Prostate gland (tissue), 2 donors: ENCODE measurements around the gene SULT1C3. TPM values are rescaled to one million over a fixed set of nuclear protein-coding genes. Genes with fewer than 3 reads are reported as not detected.

ENCODE experiments used
- DNase-seq: peaks from one replicate; pipeline ENCODE4 v3.0.0-alpha.2; 2019; ENCODE audit warnings: low spot score
- H3K27ac ChIP-seq, 2 donors: fragments of 200-600 bp; sonication (generic); 2 replicates each; pipeline ENCODE4 v1.5.1; 2017 to 2019
- H3K27me3 ChIP-seq: fragments of 200-600 bp; sonication (generic); replicated peaks from 2 replicates; pipeline ENCODE4 v1.5.1; 2019; ENCODE audit not compliant: insufficient read depth
- H3K36me3 ChIP-seq, 2 donors: fragments of 200-600 bp; sonication (generic); 1 replicate in 1 of 2; 2 replicates in 1 of 2; pipeline versions ENCODE4 v1.5.1 to v1.8.1; 2017 to 2019
- H3K4me1 ChIP-seq: fragments of 200-600 bp; sonication (generic); replicated peaks from 2 replicates; pipeline ENCODE4 v1.5.1; 2019
- H3K4me3 ChIP-seq, 2 donors: fragments of 200-600 bp; sonication (generic); 2 replicates each; pipeline ENCODE4 v1.5.1; 2017 to 2019
- H3K9me3 ChIP-seq: fragments of 200-600 bp; sonication (generic); 2 replicates; pipeline ENCODE4 v1.5.1; 2017
- POLR2A ChIP-seq: fragments of 450-650 bp; IDR thresholded peaks from one replicate; pipeline ENCODE4 v1.6.1; 2016; ENCODE audit warnings: antibody characterized with exemption, mild to moderate bottlenecking
- POLR2AphosphoS5 ChIP-seq: sonication (generic); formaldehyde crosslinking; IDR thresholded peaks from one replicate; pipeline ENCODE4 v1.6.1; 2017; ENCODE audit warnings: antibody characterized with exemption
- WGBS: methylation state at CpG from one replicate; pipeline ENCODE4 v1.1.5; 2018; 5-methylcytosine and 5-hydroxymethylcytosine counted together
- intact Hi-C: fragments of 100-400 bp; cut with DNase I; formaldehyde crosslinking; loops from one replicate; pipeline ENCODE4 v1.14.2; 2022
- total RNA-seq, 2 donors: library from RNA; depleted of rRNA; stranded (reverse); fragments of >200 nt; gene quantifications; one replicate each; pipeline ENCODE4 v1.1.0, GENCODE V29; 2016
- TF ChIP-seq, protein P1 (sequence below), 4 experiments: fragments of 200-600 bp in 2 of 4; fragments of 450-650 bp in 2 of 4; sonication (generic) in 2 of 4; IDR thresholded peaks; 1 replicate in 3 of 4; 2 replicates in 1 of 4; pipeline ENCODE4 v1.5.1; 2016 to 2019; ENCODE audit warnings: antibody characterized with exemption in 4 of 4, mild to moderate bottlenecking in 2 of 4, moderate library complexity in 2 of 4

SULT1C3 gene
- total RNA-seq, 2 donors from 2014 or later: not detected

- no peak for DNase-seq
- Histone ChIP-seq H3K9me3 (no peaks in the 10 kb centered on the region), H3K27ac (no peak overlapping the region), H3K4me3 (no peak overlapping the region), H3K27me3 (no peaks in the 10 kb centered on the region), H3K36me3 (no peaks in the 10 kb centered on the region), H3K4me1 (no peaks in the 10 kb centered on the region)
- 79% methylated on average over 7 of the region's 7 CpGs for WGBS
- intact Hi-C loops: no loop called here
- TF ChIP-seq POLR2AphosphoS5: no peak
- TF ChIP-seq, protein P1, sequence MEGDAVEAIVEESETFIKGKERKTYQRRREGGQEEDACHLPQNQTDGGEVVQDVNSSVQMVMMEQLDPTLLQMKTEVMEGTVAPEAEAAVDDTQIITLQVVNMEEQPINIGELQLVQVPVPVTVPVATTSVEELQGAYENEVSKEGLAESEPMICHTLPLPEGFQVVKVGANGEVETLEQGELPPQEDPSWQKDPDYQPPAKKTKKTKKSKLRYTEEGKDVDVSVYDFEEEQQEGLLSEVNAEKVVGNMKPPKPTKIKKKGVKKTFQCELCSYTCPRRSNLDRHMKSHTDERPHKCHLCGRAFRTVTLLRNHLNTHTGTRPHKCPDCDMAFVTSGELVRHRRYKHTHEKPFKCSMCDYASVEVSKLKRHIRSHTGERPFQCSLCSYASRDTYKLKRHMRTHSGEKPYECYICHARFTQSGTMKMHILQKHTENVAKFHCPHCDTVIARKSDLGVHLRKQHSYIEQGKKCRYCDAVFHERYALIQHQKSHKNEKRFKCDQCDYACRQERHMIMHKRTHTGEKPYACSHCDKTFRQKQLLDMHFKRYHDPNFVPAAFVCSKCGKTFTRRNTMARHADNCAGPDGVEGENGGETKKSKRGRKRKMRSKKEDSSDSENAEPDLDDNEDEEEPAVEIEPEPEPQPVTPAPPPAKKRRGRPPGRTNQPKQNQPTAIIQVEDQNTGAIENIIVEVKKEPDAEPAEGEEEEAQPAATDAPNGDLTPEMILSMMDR (IDR thresholded peaks at IDR 0.05): no peak
- TF ChIP-seq POLR2A: no peak
Measured at GRCh38 chr2:108200569-108200968, 39.2 kb upstream of the SULT1C3 start.

- intact Hi-C loops: loop anchor here (10.0 kb wide), 1 partner anchor 372 kb away; no protein-coding TSS in a partner anchor
- Histone ChIP-seq H3K9me3 (no peaks in the 10 kb centered on the region), H3K36me3 (no peaks in the 10 kb centered on the region), H3K4me3 (no peak overlapping the region), H3K27me3 (no peaks in the 10 kb centered on the region), H3K4me1 (no peaks in the 10 kb centered on the region), H3K27ac (no peak overlapping the region)
- 40% methylated on average over 3 of the region's 3 CpGs for WGBS
- no peak for TF ChIP-seq POLR2A
- TF ChIP-seq, protein P1 (IDR thresholded peaks at IDR 0.05): no peak
- no peak for TF ChIP-seq POLR2AphosphoS5
- DNase-seq: no peak
Measured at GRCh38 chr2:108212671-108213070, 27.1 kb upstream of the SULT1C3 start.

- Histone ChIP-seq H3K27me3 (no peaks in the 10 kb centered on the region), H3K9me3 (no peaks in the 10 kb centered on the region), H3K4me3 (no peak overlapping the region), H3K27ac (no peak overlapping the region), H3K36me3 (no peaks in the 10 kb centered on the region), H3K4me1 (no peaks in the 10 kb centered on the region)
- intact Hi-C loops: loop anchor here (10.0 kb wide), 1 partner anchor 369 kb away; no protein-coding TSS in a partner anchor
- WGBS: 37% methylated on average over 3 of the region's 3 CpGs
- DNase-seq: peak; percentile 12
- TF ChIP-seq, protein P1 (IDR thresholded peaks at IDR 0.05): peak in 3 of 4 experiments; percentile 22 to 50 (median 41)
- TF ChIP-seq POLR2AphosphoS5 (peak; percentile 41), POLR2A (no peak)
Measured at GRCh38 chr2:108215794-108216211, 24.0 kb upstream of the SULT1C3 start.

DNA sequence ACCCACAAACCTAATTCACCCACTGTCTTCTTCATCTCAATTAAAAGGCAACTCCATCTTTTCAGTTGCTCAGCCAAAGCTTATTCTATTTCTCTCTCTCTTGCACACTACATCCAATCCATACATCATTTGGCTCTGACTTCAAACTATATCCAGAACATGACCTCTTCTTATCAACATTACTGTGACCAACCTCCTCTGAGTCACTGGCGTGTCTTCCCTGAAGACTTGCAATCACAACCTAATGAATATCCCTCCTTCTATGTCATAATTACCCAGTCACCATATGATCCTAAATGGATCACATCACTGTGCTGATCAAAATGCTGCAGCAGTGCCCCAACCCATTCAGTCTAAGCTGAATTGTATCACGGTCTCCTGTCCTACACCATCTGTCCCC is 22.6 kb upstream of the SULT1C3 start:
- intact Hi-C loops: loop anchor here (10.0 kb wide), 1 partner anchor 368 kb away; no protein-coding TSS in a partner anchor
- Histone ChIP-seq H3K9me3 (no peaks in the 10 kb centered on the region), H3K27me3 (no peaks in the 10 kb centered on the region), H3K27ac (no peak overlapping the region), H3K4me1 (peaks cover 5% of the 10 kb centered on the region), H3K4me3 (no peak overlapping the region), H3K36me3 (no peaks in the 10 kb centered on the region)
- WGBS: 97% methylated on average over 2 of the region's 2 CpGs
- DNase-seq: no peak
- no peak for TF ChIP-seq POLR2AphosphoS5
- TF ChIP-seq POLR2A: no peak
- TF ChIP-seq, protein P1 (IDR thresholded peaks at IDR 0.05): no peak

DNA sequence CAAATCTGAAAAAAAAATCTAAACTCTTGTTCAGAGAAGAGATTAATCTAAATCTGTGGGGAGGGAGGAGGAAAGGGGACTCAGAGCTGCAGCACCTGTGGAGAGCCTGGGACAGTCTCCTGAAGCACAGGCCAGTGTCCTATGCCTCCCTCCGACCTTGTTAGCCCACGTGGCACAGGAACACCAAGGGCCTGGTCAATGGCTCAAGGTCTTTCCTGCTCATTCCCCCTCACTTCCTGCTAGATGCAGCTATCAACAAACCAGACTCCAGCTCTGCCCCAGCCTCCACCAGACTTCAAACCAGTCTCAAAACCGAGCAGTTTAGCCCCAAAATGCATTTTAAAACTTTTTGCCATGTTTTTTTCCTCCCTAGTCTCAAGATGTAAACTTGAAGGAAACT is 20.1 kb upstream of the SULT1C3 start:
- no peaks in the 10 kb centered on the region for H3K36me3 ChIP-seq
- DNase-seq: no peak
- H3K27me3 ChIP-seq: no peaks in the 10 kb centered on the region
- H3K4me1 ChIP-seq: peaks cover 5% of the 10 kb centered on the region
- 56% methylated on average over 3 of the region's 3 CpGs for WGBS
- H3K4me3 ChIP-seq: no peak overlapping the region
- no peaks in the 10 kb centered on the region for H3K9me3 ChIP-seq
- peak overlapping the region in 1 of 2 donors; percentile 53 for H3K27ac ChIP-seq
- intact Hi-C loops: loop anchor here (10.0 kb wide), 1 partner anchor 365 kb away; no protein-coding TSS in a partner anchor
- TF ChIP-seq POLR2AphosphoS5 (no peak), POLR2A (no peak)
- TF ChIP-seq, protein P1 (IDR thresholded peaks at IDR 0.05): no peak
